COLO668 (cell line): Measurements from ENCODE around the gene MYADM.

Experiments
- DNase-seq: peaks from one replicate; lab custom pipeline; 2025; ENCODE audit not compliant: unreplicated experiment; lab: John Stamatoyannopoulos, UW

Gene MYADM

GRCh38 chr19:53884256-53884655, 16.6 kb downstream of the MYADM start:
- no peak for DNase-seq

GRCh38 chr19:53885036-53885435, 17.4 kb downstream of the MYADM start:
- DNase-seq: no peak

GRCh38 chr19:53892301-53892980, 24.8 kb downstream of the MYADM start:
- no peak for DNase-seq

GRCh38 chr19:53892981-53893325, 25.3 kb downstream of the MYADM start:
- no peak for DNase-seq

GRCh38 chr19:53894707-53895106, 27.0 kb downstream of the MYADM start:
- no peak for DNase-seq

GRCh38 chr19:53896682-53897081, 29.0 kb downstream of the MYADM start:
- no peak for DNase-seq

- no peak for DNase-seq
Measured at GRCh38 chr19:53897459-53897858, 29.8 kb downstream of the MYADM start.

- no peak for DNase-seq
Measured at GRCh38 chr19:53898166-53898565, 30.5 kb downstream of the MYADM start.

GRCh38 chr19:53898636-53899341, 31.1 kb downstream of the MYADM start:
- DNase-seq: no peak

GRCh38 chr19:53900191-53900860, 32.6 kb downstream of the MYADM start:
- DNase-seq: no peak

- DNase-seq: no peak
Measured at GRCh38 chr19:53903055-53903680, 35.5 kb downstream of the MYADM start.

- no peak for DNase-seq
Measured at GRCh38 chr19:53904909-53905308, 37.2 kb downstream of the MYADM start.

- no peak for DNase-seq
Measured at GRCh38 chr19:53905787-53906186, 38.1 kb downstream of the MYADM start.

GRCh38 chr19:53906211-53907192, 38.8 kb downstream of the MYADM start:
- DNase-seq: peak; percentile 10

GRCh38 chr19:53907193-53907581, 39.5 kb downstream of the MYADM start:
- no peak for DNase-seq

GRCh38 chr19:53907690-53908089, 40.0 kb downstream of the MYADM start:
- DNase-seq: no peak

GRCh38 chr19:53908106-53908934, 40.6 kb downstream of the MYADM start:
- peak; percentile 11 for DNase-seq

GRCh38 chr19:53908935-53909415, 41.3 kb downstream of the MYADM start, which contains the start of gene CACNG7:
Gene CACNG7, plus strand, starts transcription at chr19:53909278. Its CDS starts 3,554 bp downstream, at chr19:53912832.
- DNase-seq: no peak

GRCh38 chr19:53909471-53910169, 41.9 kb downstream of the MYADM start:
- no peak for DNase-seq
